Loucy (cell line): ENCODE data around the gene AFF3.

Experiments used
- H2AFZ ChIP-seq: fragments of 200-600 bp; sonication (generic); 2 replicates; pipeline ENCODE4 v1.6.0; 2016; ENCODE audit warnings: antibody characterized with exemption, mild to moderate bottlenecking, low read length, moderate library complexity
- H3F3A ChIP-seq: fragments of 200-600 bp; 2 replicates; pipeline ENCODE4 v1.6.0; 2016; ENCODE audit warnings: antibody characterized with exemption, low read depth, mild to moderate bottlenecking
- H3K27me3 ChIP-seq: fragments of 200-600 bp; sonication (generic); 2 replicates; pipeline ENCODE4 v1.6.1; 2014; ENCODE audit warnings: low read length, mild to moderate bottlenecking; ENCODE audit not compliant: insufficient read depth, poor library complexity, severe bottlenecking
- H3K36me3 ChIP-seq: fragments of 200-600 bp; sonication (generic); 2 replicates; pipeline ENCODE4 v1.6.1; 2016; ENCODE audit warnings: low read length; ENCODE audit not compliant: insufficient read depth
- H3K4me1 ChIP-seq: fragments of 200-600 bp; sonication (generic); 2 replicates; pipeline ENCODE4 v1.5.1; 2014; ENCODE audit warnings: low read length, mild to moderate bottlenecking; ENCODE audit not compliant: insufficient read depth, poor library complexity, severe bottlenecking
- H3K4me2 ChIP-seq: fragments of 200-600 bp; sonication (generic); 2 replicates; pipeline ENCODE4 v1.6.0; 2014; ENCODE audit warnings: antibody characterized with exemption, low read length, low read depth, mild to moderate bottlenecking; ENCODE audit not compliant: poor library complexity, severe bottlenecking
- H3K4me3 ChIP-seq: fragments of 200-600 bp; sonication (generic); 2 replicates; pipeline ENCODE4 v1.5.1; 2014; ENCODE audit warnings: low read length, mild to moderate bottlenecking, mixed read lengths; ENCODE audit not compliant: poor library complexity, severe bottlenecking
- H3K79me2 ChIP-seq: fragments of 200-600 bp; sonication (generic); 2 replicates; pipeline ENCODE4 v1.6.1; 2014; ENCODE audit warnings: low read length; ENCODE audit not compliant: insufficient read depth
- H3K9ac ChIP-seq: fragments of 200-600 bp; sonication (generic); 2 replicates; pipeline ENCODE4 v1.6.0; 2014; ENCODE audit warnings: mild to moderate bottlenecking, low read depth, low read length, moderate library complexity; ENCODE audit not compliant: poor library complexity, severe bottlenecking
- H3K9me2 ChIP-seq: fragments of 200-600 bp; sonication (generic); replicated peaks from 2 replicates; pipeline ENCODE4 v1.6.1; 2016; ENCODE audit warnings: low read depth, low read length, mixed read lengths
- H3K9me3 ChIP-seq: fragments of 200-600 bp; sonication (generic); 2 replicates; pipeline ENCODE4 v1.6.1; 2014; ENCODE audit warnings: mild to moderate bottlenecking, antibody characterized with exemption, low read length, low read depth; ENCODE audit not compliant: insufficient read depth
- H4K20me1 ChIP-seq: fragments of 200-600 bp; sonication (generic); 2 replicates; pipeline ENCODE4 v1.6.0; 2014; ENCODE audit warnings: antibody characterized with exemption, low read length, mild to moderate bottlenecking; ENCODE audit not compliant: insufficient read depth, poor library complexity, severe bottlenecking
- EZH2phosphoT487 ChIP-seq: fragments of 200-600 bp; IDR thresholded peaks from 2 replicates; pipeline ENCODE4 v1.6.1; 2018; ENCODE audit warnings: antibody characterized with exemption, mild to moderate bottlenecking, moderate library complexity, borderline replicate concordance
- TF ChIP-seq, protein P1 (sequence below): fragments of 200-600 bp; sonication (generic); conservative IDR thresholded peaks from 2 replicates; pipeline ENCODE4 v1.5.1; 2014; ENCODE audit warnings: mild to moderate bottlenecking, antibody characterized with exemption, low read length

The AFF3 gene

DNA sequence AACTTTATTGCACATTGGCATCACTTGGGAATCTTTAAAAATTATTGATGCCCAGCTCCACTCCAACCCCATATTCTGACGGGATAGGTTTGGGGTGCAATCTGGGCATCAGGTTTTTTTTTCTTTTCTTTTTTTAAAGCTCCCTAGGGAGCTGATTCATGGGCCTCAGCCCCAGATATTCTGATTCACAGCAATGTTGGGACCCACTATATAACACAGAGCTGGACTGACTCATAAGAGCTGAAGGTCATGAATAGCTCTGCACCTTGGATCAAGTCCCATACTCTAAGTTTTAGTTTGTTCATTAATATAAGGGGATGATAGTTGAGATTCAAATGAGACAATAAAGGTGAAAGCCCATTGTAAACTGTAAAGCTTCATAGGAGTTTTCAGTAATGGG lies 461.4 kb downstream of the AFF3 start:
- H4K20me1 ChIP-seq = no peaks in the 10 kb centered on the region
- H3K4me1 ChIP-seq = no peaks in the 10 kb centered on the region
- H3K4me3 ChIP-seq = no peak overlapping the region
- H3K9me2 ChIP-seq = no peaks in the 10 kb centered on the region
- no peaks in the 10 kb centered on the region for H3K27me3 ChIP-seq
- H3K9ac ChIP-seq = no peak overlapping the region
- TF ChIP-seq, protein P1, sequence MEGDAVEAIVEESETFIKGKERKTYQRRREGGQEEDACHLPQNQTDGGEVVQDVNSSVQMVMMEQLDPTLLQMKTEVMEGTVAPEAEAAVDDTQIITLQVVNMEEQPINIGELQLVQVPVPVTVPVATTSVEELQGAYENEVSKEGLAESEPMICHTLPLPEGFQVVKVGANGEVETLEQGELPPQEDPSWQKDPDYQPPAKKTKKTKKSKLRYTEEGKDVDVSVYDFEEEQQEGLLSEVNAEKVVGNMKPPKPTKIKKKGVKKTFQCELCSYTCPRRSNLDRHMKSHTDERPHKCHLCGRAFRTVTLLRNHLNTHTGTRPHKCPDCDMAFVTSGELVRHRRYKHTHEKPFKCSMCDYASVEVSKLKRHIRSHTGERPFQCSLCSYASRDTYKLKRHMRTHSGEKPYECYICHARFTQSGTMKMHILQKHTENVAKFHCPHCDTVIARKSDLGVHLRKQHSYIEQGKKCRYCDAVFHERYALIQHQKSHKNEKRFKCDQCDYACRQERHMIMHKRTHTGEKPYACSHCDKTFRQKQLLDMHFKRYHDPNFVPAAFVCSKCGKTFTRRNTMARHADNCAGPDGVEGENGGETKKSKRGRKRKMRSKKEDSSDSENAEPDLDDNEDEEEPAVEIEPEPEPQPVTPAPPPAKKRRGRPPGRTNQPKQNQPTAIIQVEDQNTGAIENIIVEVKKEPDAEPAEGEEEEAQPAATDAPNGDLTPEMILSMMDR = no peak
- TF ChIP-seq EZH2phosphoT487 = no peak
- no peaks in the 10 kb centered on the region for H3F3A ChIP-seq
- H2AFZ ChIP-seq = no peak overlapping the region
- H3K4me2 ChIP-seq = no peak overlapping the region
- H3K79me2 ChIP-seq = no peaks in the 10 kb centered on the region
- H3K9me3 ChIP-seq = no peaks in the 10 kb centered on the region
- no peaks in the 10 kb centered on the region for H3K36me3 ChIP-seq

DNA sequence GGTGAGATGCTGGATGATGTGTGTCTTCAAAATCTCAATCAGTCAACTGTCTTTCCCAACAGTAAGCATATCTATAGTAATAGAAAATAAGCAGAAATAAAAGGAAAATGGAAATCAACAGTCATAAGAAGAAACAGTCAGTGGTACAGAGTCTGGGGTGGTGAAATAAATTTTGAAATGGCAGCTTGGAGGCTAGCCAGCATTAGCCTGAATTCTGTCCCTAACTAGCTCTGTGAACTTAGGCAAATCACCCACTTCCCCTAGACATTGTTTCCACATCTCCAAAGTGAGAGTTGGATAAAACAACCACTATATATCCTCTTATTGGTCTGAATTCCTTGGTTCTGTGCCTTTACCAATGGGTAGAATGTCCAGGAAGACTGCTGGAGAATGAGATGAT lies 462.9 kb downstream of the AFF3 start:
- H3K4me3 ChIP-seq = no peak overlapping the region
- TF ChIP-seq EZH2phosphoT487 = no peak
- TF ChIP-seq, protein P1 = no peak
- no peaks in the 10 kb centered on the region for H3K4me1 ChIP-seq
- no peaks in the 10 kb centered on the region for H3K79me2 ChIP-seq
- H2AFZ ChIP-seq = no peak overlapping the region
- H3K9ac ChIP-seq = no peak overlapping the region
- H3K4me2 ChIP-seq = no peak overlapping the region
- no peaks in the 10 kb centered on the region for H3K36me3 ChIP-seq
- H3K9me3 ChIP-seq = no peaks in the 10 kb centered on the region
- H3F3A ChIP-seq = no peaks in the 10 kb centered on the region
- no peaks in the 10 kb centered on the region for H3K27me3 ChIP-seq
- no peaks in the 10 kb centered on the region for H3K9me2 ChIP-seq
- H4K20me1 ChIP-seq = no peaks in the 10 kb centered on the region

DNA sequence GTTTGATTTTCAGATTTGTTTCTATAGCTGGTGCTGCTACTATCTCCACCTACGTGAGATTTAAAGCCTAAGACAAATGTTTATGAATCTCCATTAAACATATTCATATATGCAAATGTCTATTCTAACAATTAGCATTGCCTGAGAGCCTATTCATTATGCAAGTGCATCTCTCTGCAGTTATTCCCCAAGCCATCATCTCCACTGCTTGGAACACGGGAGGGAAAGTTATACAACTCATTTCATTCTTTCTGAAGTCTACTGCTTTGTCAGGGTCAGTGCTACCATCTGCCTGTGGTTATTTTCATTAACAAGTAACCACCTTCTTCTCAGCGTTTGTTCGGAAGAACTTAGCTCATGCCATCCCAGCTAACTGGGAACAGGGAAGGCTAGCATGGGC lies 463.8 kb downstream of the AFF3 start:
- no peak for TF ChIP-seq EZH2phosphoT487
- TF ChIP-seq, protein P1 = no peak
- H2AFZ ChIP-seq = no peak overlapping the region
- no peak overlapping the region for H3K4me3 ChIP-seq
- no peaks in the 10 kb centered on the region for H3K27me3 ChIP-seq
- H3K9ac ChIP-seq = no peak overlapping the region
- H3F3A ChIP-seq = no peaks in the 10 kb centered on the region
- H3K36me3 ChIP-seq = no peaks in the 10 kb centered on the region
- H3K79me2 ChIP-seq = no peaks in the 10 kb centered on the region
- no peaks in the 10 kb centered on the region for H3K9me2 ChIP-seq
- no peaks in the 10 kb centered on the region for H4K20me1 ChIP-seq
- no peaks in the 10 kb centered on the region for H3K9me3 ChIP-seq
- no peak overlapping the region for H3K4me2 ChIP-seq
- H3K4me1 ChIP-seq = no peaks in the 10 kb centered on the region
